ENCODE data around the gene SH3RF2.
"Not testable (repeated sequence)": the region's sequence is repeated elsewhere in the genome, so short reads cannot be mapped to it uniquely, and the experiment has no call there.

The SH3RF2 gene

GRCh38 chr5:145981589-145982571 is 45.5 kb downstream of the SH3RF2 start:
- DNase-seq, result no peak

GRCh38 chr5:145982572-145983318 is 46.4 kb downstream of the SH3RF2 start:
- no peak for DNase-seq

- DNase-seq, result no peak
These were observed 47.1 kb downstream of the SH3RF2 start for GRCh38 chr5:145983446-145983845.

GRCh38 chr5:145984072-145984471 is 47.7 kb downstream of the SH3RF2 start:
- no peak for DNase-seq

GRCh38 chr5:145987856-145988255 is 51.5 kb downstream of the SH3RF2 start:
- no peak for DNase-seq

- DNase-seq, result no peak
These were observed 52.6 kb downstream of the SH3RF2 start for GRCh38 chr5:145988993-145989392.

GRCh38 chr5:145989428-145989827 is 53.0 kb downstream of the SH3RF2 start:
- DNase-seq, result no peak

- no peak for DNase-seq
These were observed 53.8 kb downstream of the SH3RF2 start for GRCh38 chr5:145990170-145990569.

- DNase-seq, result no peak
These were observed 54.7 kb downstream of the SH3RF2 start for GRCh38 chr5:145991044-145991575.

- not testable (repeated sequence) for DNase-seq
These were observed 57.2 kb downstream of the SH3RF2 start for GRCh38 chr5:145993538-145993937.

- DNase-seq, result no peak
These were observed 59.8 kb downstream of the SH3RF2 start for GRCh38 chr5:145996135-145996534.

GRCh38 chr5:145999208-145999607 is 62.8 kb downstream of the SH3RF2 start:
- no peak for DNase-seq

GRCh38 chr5:146000072-146000471 is 63.7 kb downstream of the SH3RF2 start:
- no peak for DNase-seq

GRCh38 chr5:146001544-146002190 is 65.3 kb downstream of the SH3RF2 start:
- no peak for DNase-seq

GRCh38 chr5:146002491-146002890 is 66.1 kb downstream of the SH3RF2 start:
- no peak for DNase-seq

- DNase-seq, result no peak
These were observed 67.5 kb downstream of the SH3RF2 start for GRCh38 chr5:146003852-146004251.

GRCh38 chr5:146005264-146005663 is 68.9 kb downstream of the SH3RF2 start:
- DNase-seq, result no peak

- no peak for DNase-seq
These were observed 69.3 kb downstream of the SH3RF2 start for GRCh38 chr5:146005723-146006122.

GRCh38 chr5:146006470-146007190 is 70.3 kb downstream of the SH3RF2 start:
- no peak for DNase-seq

GRCh38 chr5:146007270-146007669 is 70.9 kb downstream of the SH3RF2 start:
- DNase-seq, result no peak

GRCh38 chr5:146007989-146008388 is 71.6 kb downstream of the SH3RF2 start:
- no peak for DNase-seq

GRCh38 chr5:146009020-146009419 is 72.6 kb downstream of the SH3RF2 start:
- DNase-seq, result no peak

Data from stimulated activated CD4-positive, alpha-beta T cell treated with anti-CD3 and anti-CD28 coated beads, Interleukin-2, amount 100 ng/mL, for 24 hours (primary cell).